ENCODE data around the gene CLASP1.
"Not testable (repeated sequence)": the region's sequence is repeated elsewhere in the genome, so short reads cannot be mapped to it uniquely, and the experiment has no call there.

CLASP1 gene

GRCh38 chr2:121356058-121356640 lies 293.1 kb downstream of the CLASP1 start:
- in situ Hi-C loops (cut with MboI; ENCODE audit: low sequenced_read_pairs), result no loop called here

- in situ Hi-C loops (cut with MboI; ENCODE audit: low sequenced_read_pairs), result no loop called here
Measured at GRCh38 chr2:121355488-121355887, 293.8 kb downstream of the CLASP1 start.

- in situ Hi-C loops (cut with MboI; ENCODE audit: low sequenced_read_pairs), result no loop called here
Measured at GRCh38 chr2:121351521-121352318, 297.5 kb downstream of the CLASP1 start.

GRCh38 chr2:121350890-121351289 lies 298.4 kb downstream of the CLASP1 start:
- in situ Hi-C loops (cut with MboI; ENCODE audit: low sequenced_read_pairs), result no loop called here

- in situ Hi-C loops (cut with MboI; ENCODE audit: low sequenced_read_pairs), result no loop called here
Measured at GRCh38 chr2:121350402-121350775, 298.9 kb downstream of the CLASP1 start.

- in situ Hi-C loops (cut with MboI; ENCODE audit: low sequenced_read_pairs), result no loop called here
Measured at GRCh38 chr2:121349721-121350401, 299.4 kb downstream of the CLASP1 start.

GRCh38 chr2:121348128-121348740 lies 301.0 kb downstream of the CLASP1 start:
- in situ Hi-C loops (cut with MboI; ENCODE audit: low sequenced_read_pairs), result no loop called here

- in situ Hi-C loops (cut with MboI; ENCODE audit: low sequenced_read_pairs), result no loop called here
Measured at GRCh38 chr2:121346859-121347258, 302.4 kb downstream of the CLASP1 start.

- in situ Hi-C loops (cut with MboI; ENCODE audit: low sequenced_read_pairs), result no loop called here
Measured at GRCh38 chr2:121346407-121346806, 302.9 kb downstream of the CLASP1 start.

GRCh38 chr2:121345887-121346286 lies 303.4 kb downstream of the CLASP1 start:
- in situ Hi-C loops (cut with MboI; ENCODE audit: low sequenced_read_pairs), result no loop called here

- in situ Hi-C loops (cut with MboI; ENCODE audit: low sequenced_read_pairs), result no loop called here
Measured at GRCh38 chr2:121345101-121345500, 304.2 kb downstream of the CLASP1 start.

GRCh38 chr2:121343828-121344399 lies 305.3 kb downstream of the CLASP1 start:
- in situ Hi-C loops (cut with MboI; ENCODE audit: low sequenced_read_pairs), result not testable (repeated sequence)

- in situ Hi-C loops (cut with MboI; ENCODE audit: low sequenced_read_pairs), result no loop called here
Measured at GRCh38 chr2:121343191-121343590, 306.1 kb downstream of the CLASP1 start.

- in situ Hi-C loops (cut with MboI; ENCODE audit: low sequenced_read_pairs), result no loop called here
Measured at GRCh38 chr2:121342751-121343150, 306.5 kb downstream of the CLASP1 start.

- in situ Hi-C loops (cut with MboI; ENCODE audit: low sequenced_read_pairs), result no loop called here
Measured at GRCh38 chr2:121340926-121341325, 308.3 kb downstream of the CLASP1 start.

GRCh38 chr2:121338281-121338680 lies 311.0 kb downstream of the CLASP1 start:
- in situ Hi-C loops (cut with MboI; ENCODE audit: low sequenced_read_pairs), result no loop called here

GRCh38 chr2:121336528-121337294 lies 312.6 kb downstream of the CLASP1 start:
- in situ Hi-C loops (cut with MboI; ENCODE audit: low sequenced_read_pairs), result no loop called here

- in situ Hi-C loops (cut with MboI; ENCODE audit: low sequenced_read_pairs), result no loop called here
Measured at GRCh38 chr2:121335294-121336290, 313.7 kb downstream of the CLASP1 start.

- in situ Hi-C loops (cut with MboI; ENCODE audit: low sequenced_read_pairs), result no loop called here
Measured at GRCh38 chr2:121334581-121335293, 314.5 kb downstream of the CLASP1 start.
